HEK293 (cell line): ENCODE results near the gene LCE3B.

Experiments used
- CTCF ChIA-PET: fragments of 350-600 bp; formaldehyde crosslinking; extraction: SDS; loops from one replicate; lab custom pipeline; 2021; ENCODE audit warnings: antibody characterized with exemption; lab: Yijun Ruan, JAX
- POLR2A ChIA-PET: fragments of 300-600 bp; formaldehyde crosslinking; extraction: SDS; loops from one replicate; lab custom pipeline; 2020; ENCODE audit warnings: antibody characterized with exemption, inconsistent platforms; lab: Yijun Ruan, JAX
- H3K27ac ChIP-seq: fragments of 200-500 bp; sonication (Bioruptor generic); 2 replicates; pipeline ENCODE4 v1.5.1; 2014; ENCODE audit warnings: low read depth, low read length, control low read depth, inconsistent platforms; ENCODE audit errors: extremely low read depth
- H3K36me3 ChIP-seq, 2 experiments: fragments of 200-500 bp in 1 of 2; sonication (Bioruptor generic) in 1 of 2; 1 replicate in 1 of 2; 2 replicates in 1 of 2; pipeline ENCODE4 v1.5.1; 2014 to 2017; ENCODE audit warnings: inconsistent platforms in 2 of 2, low read length in 2 of 2; ENCODE audit not compliant: control insufficient read depth in 2 of 2, insufficient read depth in 1 of 2
- H3K4me1 ChIP-seq: fragments of 200-500 bp; sonication (Bioruptor generic); 2 replicates; pipeline ENCODE4 v1.5.1; 2014; ENCODE audit warnings: mild to moderate bottlenecking, low read length, inconsistent platforms; ENCODE audit not compliant: control insufficient read depth, insufficient read depth
- H3K4me3 ChIP-seq: 2 replicates; pipeline ENCODE4 v1.5.1; 2011; ENCODE audit warnings: low read depth, mild to moderate bottlenecking, control low read depth, low read length, moderate library complexity
- H3K9me3 ChIP-seq: fragments of 200-500 bp; sonication (Bioruptor generic); 2 replicates; pipeline ENCODE4 v1.5.1; 2014; ENCODE audit warnings: low read depth, low read length, inconsistent platforms; ENCODE audit not compliant: control insufficient read depth, insufficient read depth
- ELK4 ChIP-seq: IDR thresholded peaks from 2 replicates; pipeline ENCODE4 v1.6.1; 2011; ENCODE audit warnings: mild to moderate bottlenecking, low read depth, low read length, borderline replicate concordance
- IKZF3 ChIP-seq: fragments of 450-650 bp; IDR thresholded peaks from 2 replicates; pipeline ENCODE4 v1.5.0; 2018; ENCODE audit warnings: missing biosample characterization, mild to moderate bottlenecking, missing genetic modification characterization, moderate library complexity
- MEIS1 ChIP-seq: sonication (generic); formaldehyde crosslinking; IDR thresholded peaks from 2 replicates; pipeline ENCODE4 v1.8.1; 2022; ENCODE audit warnings: missing genetic modification reagents, mild to moderate bottlenecking, borderline replicate concordance
- OSR2 ChIP-seq: fragments of 450-650 bp; formaldehyde crosslinking; IDR thresholded peaks from 2 replicates; pipeline ENCODE4 v1.5.1; 2016; ENCODE audit warnings: missing biosample characterization, missing genetic modification characterization
- RBAK ChIP-seq: fragments of 450-650 bp; formaldehyde crosslinking; IDR thresholded peaks from 2 replicates; pipeline ENCODE4 v1.5.1; 2016; ENCODE audit warnings: missing biosample characterization, missing genetic modification characterization
- SP2 ChIP-seq: fragments of 450-650 bp; formaldehyde crosslinking; IDR thresholded peaks from 2 replicates; pipeline ENCODE4 v1.5.1; 2016; ENCODE audit warnings: missing biosample characterization, missing genetic modification characterization
- TRIM28 ChIP-seq: IDR thresholded peaks from 2 replicates; pipeline ENCODE4 v1.6.1; 2011; ENCODE audit warnings: low read length, control low read depth, borderline replicate concordance
- ZBTB48 ChIP-seq: fragments of 450-650 bp; formaldehyde crosslinking; IDR thresholded peaks from 2 replicates; pipeline ENCODE4 v1.5.1; 2016; ENCODE audit warnings: missing biosample characterization, missing genetic modification characterization
- ZBTB49 ChIP-seq: fragments of 450-650 bp; formaldehyde crosslinking; IDR thresholded peaks from 2 replicates; pipeline ENCODE4 v1.5.1; 2016; ENCODE audit warnings: missing biosample characterization, missing genetic modification characterization, low read depth
- ZBTB8A ChIP-seq: fragments of 450-650 bp; formaldehyde crosslinking; IDR thresholded peaks from 2 replicates; pipeline ENCODE4 v1.5.1; 2016; ENCODE audit warnings: missing biosample characterization, missing genetic modification characterization
- ZNF169 ChIP-seq: fragments of 450-650 bp; formaldehyde crosslinking; IDR thresholded peaks from 2 replicates; pipeline ENCODE4 v1.5.1; 2016; ENCODE audit warnings: missing biosample characterization, missing genetic modification characterization
- ZNF214 ChIP-seq: fragments of 450-650 bp; formaldehyde crosslinking; IDR thresholded peaks from 2 replicates; pipeline ENCODE4 v1.5.1; 2017; ENCODE audit warnings: missing biosample characterization, mild to moderate bottlenecking, missing genetic modification characterization, borderline replicate concordance
- ZNF266 ChIP-seq: fragments of 450-650 bp; formaldehyde crosslinking; IDR thresholded peaks from 2 replicates; pipeline ENCODE4 v1.5.1; 2016; ENCODE audit warnings: missing biosample characterization, missing genetic modification characterization, low read depth
- ZNF311 ChIP-seq: fragments of 450-650 bp; formaldehyde crosslinking; IDR thresholded peaks from 2 replicates; pipeline ENCODE4 v1.5.1; 2017; ENCODE audit warnings: missing biosample characterization, missing genetic modification characterization, borderline replicate concordance
- ZNF335 ChIP-seq: fragments of 450-650 bp; formaldehyde crosslinking; conservative IDR thresholded peaks from 2 replicates; pipeline ENCODE4 v1.5.1; 2016; ENCODE audit warnings: missing biosample characterization, missing genetic modification characterization
- ZNF354C ChIP-seq: fragments of 450-650 bp; formaldehyde crosslinking; IDR thresholded peaks from 2 replicates; pipeline ENCODE4 v1.5.1; 2016; ENCODE audit warnings: missing biosample characterization, missing genetic modification characterization, low read depth, borderline replicate concordance
- ZNF416 ChIP-seq: fragments of 450-650 bp; formaldehyde crosslinking; IDR thresholded peaks from 2 replicates; pipeline ENCODE4 v1.5.1; 2016; ENCODE audit warnings: missing biosample characterization, missing genetic modification characterization
- ZNF488 ChIP-seq: fragments of 450-650 bp; formaldehyde crosslinking; IDR thresholded peaks from 2 replicates; pipeline ENCODE4 v1.5.1; 2016; ENCODE audit warnings: missing biosample characterization, missing genetic modification characterization
- ZNF510 ChIP-seq: fragments of 450-650 bp; formaldehyde crosslinking; IDR thresholded peaks from 2 replicates; pipeline ENCODE4 v1.5.1; 2018; ENCODE audit warnings: mild to moderate bottlenecking, missing genetic modification characterization, missing biosample characterization; ENCODE audit not compliant: insufficient replicate concordance
- ZNF514 ChIP-seq: fragments of 450-650 bp; formaldehyde crosslinking; IDR thresholded peaks from 2 replicates; pipeline ENCODE4 v1.5.1; 2016; ENCODE audit warnings: missing biosample characterization, missing genetic modification characterization
- ZNF530 ChIP-seq: fragments of 450-650 bp; formaldehyde crosslinking; IDR thresholded peaks from 2 replicates; pipeline ENCODE4 v1.5.1; 2016; ENCODE audit warnings: low read depth, missing biosample characterization, missing genetic modification characterization
- ZNF623 ChIP-seq: fragments of 450-650 bp; formaldehyde crosslinking; IDR thresholded peaks from 2 replicates; pipeline ENCODE4 v1.5.1; 2016; ENCODE audit warnings: missing biosample characterization, missing genetic modification characterization
- ZNF658 ChIP-seq: fragments of 450-650 bp; formaldehyde crosslinking; IDR thresholded peaks from 2 replicates; pipeline ENCODE4; 2016; ENCODE audit warnings: missing biosample characterization, missing genetic modification characterization
- ZNF670 ChIP-seq: fragments of 450-650 bp; formaldehyde crosslinking; IDR thresholded peaks from 2 replicates; pipeline ENCODE4 v1.5.1; 2016; ENCODE audit warnings: missing biosample characterization, missing genetic modification characterization, low read depth
- ZNF701 ChIP-seq: fragments of 450-650 bp; formaldehyde crosslinking; IDR thresholded peaks from 2 replicates; pipeline ENCODE4 v1.5.1; 2016; ENCODE audit warnings: missing biosample characterization, missing genetic modification characterization
- ZNF747 ChIP-seq: fragments of 450-650 bp; formaldehyde crosslinking; IDR thresholded peaks from 2 replicates; pipeline ENCODE4 v1.5.1; 2016; ENCODE audit warnings: missing biosample characterization, missing genetic modification characterization
- ZNF768 ChIP-seq: fragments of 450-650 bp; formaldehyde crosslinking; IDR thresholded peaks from 2 replicates; pipeline ENCODE4 v1.5.1; 2018; ENCODE audit warnings: missing biosample characterization, mild to moderate bottlenecking, missing genetic modification characterization
- ZNF776 ChIP-seq: fragments of 450-650 bp; formaldehyde crosslinking; IDR thresholded peaks from 2 replicates; pipeline ENCODE4 v1.5.0; 2017; ENCODE audit warnings: missing biosample characterization, missing genetic modification characterization, borderline replicate concordance
- ZNF791 ChIP-seq: fragments of 450-650 bp; formaldehyde crosslinking; IDR thresholded peaks from 2 replicates; pipeline ENCODE4 v1.5.1; 2016; ENCODE audit warnings: missing biosample characterization, missing genetic modification characterization
- ZNF830 ChIP-seq: fragments of 450-650 bp; IDR thresholded peaks from 2 replicates; pipeline ENCODE4 v1.5.0; 2018; ENCODE audit warnings: missing biosample characterization, missing genetic modification characterization, low read depth, mild to moderate bottlenecking, moderate library complexity

The LCE3B gene

GRCh38 chr1:152622803-152623202 lies 9.2 kb downstream of the LCE3B start, which contains the start of gene LCE3A:
LCE3A (minus strand) TSS chr1:152623103; CDS start chr1:152623103, 0 bp downstream.
- H3K27ac ChIP-seq, result no peak within 1 kb of the TSS
- H3K36me3 ChIP-seq, result no peaks in the 10 kb centered on the region
- CTCF ChIA-PET, result interaction anchor here (0.7 to 1.2 kb wide), 4 partner anchors 13 to 356 kb away, joined by 3 to 4 read pairs (median 4); no protein-coding TSS in a partner anchor
- no peaks in the 10 kb centered on the region for H3K4me1 ChIP-seq
- no peaks in the 10 kb centered on the region for H3K9me3 ChIP-seq
- POLR2A ChIA-PET, result no interaction called here
- H3K4me3 ChIP-seq, result no peak within 1 kb of the TSS
- TF ChIP-seq IKZF3 (tag by site-specific recombination) (no peak), ZNF768 (tag by site-specific recombination) (no peak), ZNF791 (tag by site-specific recombination) (no peak), ZBTB8A (no peak)
- TF ChIP-seq, all 188 proteins: peak for 0

GRCh38 chr1:152623203-152623844 lies 9.7 kb downstream of the LCE3B start:
- Histone ChIP-seq H3K4me1 (no peaks in the 10 kb centered on the region), H3K36me3 (no peaks in the 10 kb centered on the region), H3K9me3 (no peaks in the 10 kb centered on the region), H3K27ac (no peak overlapping the region), H3K4me3 (no peak overlapping the region)
- CTCF ChIA-PET, result interaction anchor here (0.7 to 1.2 kb wide), 3 partner anchors 13 to 355 kb away, joined by 3 to 4 read pairs (median 3); no protein-coding TSS in a partner anchor
- TF ChIP-seq OSR2, result no peak
- TF ChIP-seq ZNF623 (tag by site-specific recombination), result no peak
- TF ChIP-seq ZNF830 (tag by site-specific recombination), result no peak
- TF ChIP-seq ZNF747 (tag by site-specific recombination), result no peak
- no peak for TF ChIP-seq MEIS1 (CRISPR knock-in tag)
- no peak for TF ChIP-seq ZNF169
- TF ChIP-seq ZNF658 (tag by site-specific recombination), result no peak
- no peak for TF ChIP-seq TRIM28
- no peak for TF ChIP-seq ZNF670 (tag by site-specific recombination)
- TF ChIP-seq ELK4, result no peak
- TF ChIP-seq ZNF266 (tag by site-specific recombination), result no peak
- TF ChIP-seq ZNF514 (tag by site-specific recombination), result no peak
- TF ChIP-seq ZNF416 (tag by site-specific recombination), result no peak
- TF ChIP-seq ZNF335, result no peak
- POLR2A ChIA-PET, result no interaction called here

GRCh38 chr1:152626744-152627143 lies 13.1 kb downstream of the LCE3B start:
- ChIA-PET POLR2A (no interaction called here), CTCF (interaction anchor here (0.9 kb wide), 1 partner anchor 27 kb away, joined by 6 read pairs; no protein-coding TSS in a partner anchor)
- no peaks in the 10 kb centered on the region for H3K9me3 ChIP-seq
- H3K4me3 ChIP-seq, result no peak overlapping the region
- H3K27ac ChIP-seq, result no peak overlapping the region
- no peaks in the 10 kb centered on the region for H3K36me3 ChIP-seq
- H3K4me1 ChIP-seq, result no peaks in the 10 kb centered on the region
- TF ChIP-seq ZNF311 (tag by site-specific recombination), result no peak
- TF ChIP-seq ZNF354C (tag by site-specific recombination), result no peak
- TF ChIP-seq ZNF747 (tag by site-specific recombination), result no peak
- TF ChIP-seq ZNF776, result no peak
- TF ChIP-seq ZBTB49 (tag by site-specific recombination), result no peak
- no peak for TF ChIP-seq ZNF510 (tag by site-specific recombination)
- no peak for TF ChIP-seq ZNF214 (tag by site-specific recombination)
- TF ChIP-seq ZNF530 (tag by site-specific recombination), result no peak
- no peak for TF ChIP-seq ZNF701 (tag by site-specific recombination)
- no peak for TF ChIP-seq ZNF488
- no peak for TF ChIP-seq RBAK (tag by site-specific recombination)
- no peak for TF ChIP-seq ZBTB48 (tag by site-specific recombination)
- TF ChIP-seq SP2 (tag by site-specific recombination), result no peak
